Stomach (tissue), 4 donors: ENCODE data around the gene PAK5.

Source experiments
- CTCF ChIP-seq, 7 experiments: fragments of 450-650 bp in 4 of 7; fragments of 200-600 bp in 3 of 7; sonication (generic) in 3 of 7; IDR thresholded peaks; one replicate each; pipeline ENCODE4 v1.5.1; 2016 to 2019; ENCODE audit warnings: antibody characterized with exemption in 7 of 7, control low read depth in 2 of 7, mild to moderate bottlenecking in 1 of 7
- POLR2A ChIP-seq, 4 donors: fragments of 450-650 bp; IDR thresholded peaks; one replicate each; pipeline ENCODE4 v1.6.1; 2016; ENCODE audit warnings: antibody characterized with exemption in 4 of 4, control low read depth in 2 of 4, mild to moderate bottlenecking in 1 of 4, moderate library complexity in 1 of 4

- no peak for TF ChIP-seq POLR2A (IDR thresholded peaks at IDR 0.05)
- TF ChIP-seq CTCF (IDR thresholded peaks at IDR 0.05) = no peak
Observed at GRCh38 chr20:9775176-9775575, 63.7 kb downstream of the PAK5 start.
